WI38 (cell line): Measurements from ENCODE around the gene ISOC2.

Experiments used
- H3K4me3 ChIP-seq: 2 replicates; pipeline ENCODE4 v1.5.1; 2011; ENCODE audit warnings: low read depth, mild to moderate bottlenecking, control low read depth, low read length
- CTCF ChIP-seq: IDR thresholded peaks from 2 replicates; pipeline ENCODE4 v1.5.1; 2012; ENCODE audit warnings: low read depth, mild to moderate bottlenecking, control low read depth, low read length

Gene ISOC2

DNA sequence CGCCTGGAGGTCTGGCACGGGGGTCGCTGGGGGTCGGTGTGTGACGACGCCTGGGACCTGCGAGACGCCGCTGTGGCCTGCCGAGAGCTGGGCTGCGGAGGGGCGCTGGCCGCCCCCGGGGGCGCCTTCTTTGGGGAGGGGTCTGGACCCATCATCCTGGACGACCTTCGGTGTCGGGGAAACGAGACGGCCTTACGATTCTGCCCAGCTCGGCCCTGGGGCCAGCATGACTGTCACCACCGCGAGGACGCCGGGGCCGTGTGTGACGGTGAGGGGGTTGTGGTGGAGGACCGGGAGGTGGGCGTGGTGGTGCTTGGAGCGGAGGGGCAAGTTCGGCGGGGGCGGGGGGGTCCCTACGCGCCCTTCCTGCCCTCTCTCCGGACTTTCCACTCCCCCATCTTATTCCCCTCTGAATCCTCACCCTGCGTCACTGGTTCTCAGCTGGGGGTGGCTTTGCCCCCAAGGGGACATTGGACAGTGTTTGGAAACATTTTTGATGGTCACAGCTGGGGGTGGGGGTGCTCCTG, 32.3 kb upstream of the ISOC2 start:
- H3K4me3 ChIP-seq, result peak overlapping the region; percentile 28
- no peak for TF ChIP-seq CTCF

- H3K4me3 ChIP-seq, result peak overlapping the region; percentile 17; the same call in 1 of the 2 replicates
- TF ChIP-seq CTCF, result no peak
These were observed 31.7 kb upstream of the ISOC2 start for GRCh38 chr19:55493052-55493644.

DNA sequence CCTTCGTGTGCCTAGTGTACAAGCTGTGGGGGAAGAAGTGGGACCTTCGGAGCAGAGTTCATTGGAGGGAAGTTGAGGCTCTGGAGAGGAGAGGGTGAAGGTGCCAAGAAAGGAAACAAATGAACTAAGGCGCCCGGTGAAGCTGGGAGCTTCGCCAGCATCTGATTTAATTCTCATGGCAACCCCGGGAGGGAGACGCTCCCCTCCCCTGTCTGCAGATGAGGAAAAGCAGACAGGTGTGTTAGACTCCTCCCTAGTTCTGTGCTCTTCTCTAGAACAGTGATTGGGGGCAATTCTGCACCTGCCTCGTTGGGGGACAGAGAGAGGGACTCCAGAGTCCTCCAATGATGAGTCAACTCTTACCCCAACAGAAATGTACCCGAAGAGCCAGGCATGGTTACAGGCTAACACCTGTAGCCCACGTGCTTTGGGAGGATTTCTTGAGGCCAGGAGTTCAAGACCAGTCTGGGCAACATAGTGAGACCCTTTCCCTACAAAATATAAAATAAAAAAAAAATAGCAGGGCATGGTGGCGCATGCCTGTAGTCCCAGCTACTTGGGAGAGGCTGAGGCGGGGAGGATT, 31.0 kb upstream of the ISOC2 start:
- TF ChIP-seq CTCF, result no peak
- H3K4me3 ChIP-seq, result no peak overlapping the region

DNA sequence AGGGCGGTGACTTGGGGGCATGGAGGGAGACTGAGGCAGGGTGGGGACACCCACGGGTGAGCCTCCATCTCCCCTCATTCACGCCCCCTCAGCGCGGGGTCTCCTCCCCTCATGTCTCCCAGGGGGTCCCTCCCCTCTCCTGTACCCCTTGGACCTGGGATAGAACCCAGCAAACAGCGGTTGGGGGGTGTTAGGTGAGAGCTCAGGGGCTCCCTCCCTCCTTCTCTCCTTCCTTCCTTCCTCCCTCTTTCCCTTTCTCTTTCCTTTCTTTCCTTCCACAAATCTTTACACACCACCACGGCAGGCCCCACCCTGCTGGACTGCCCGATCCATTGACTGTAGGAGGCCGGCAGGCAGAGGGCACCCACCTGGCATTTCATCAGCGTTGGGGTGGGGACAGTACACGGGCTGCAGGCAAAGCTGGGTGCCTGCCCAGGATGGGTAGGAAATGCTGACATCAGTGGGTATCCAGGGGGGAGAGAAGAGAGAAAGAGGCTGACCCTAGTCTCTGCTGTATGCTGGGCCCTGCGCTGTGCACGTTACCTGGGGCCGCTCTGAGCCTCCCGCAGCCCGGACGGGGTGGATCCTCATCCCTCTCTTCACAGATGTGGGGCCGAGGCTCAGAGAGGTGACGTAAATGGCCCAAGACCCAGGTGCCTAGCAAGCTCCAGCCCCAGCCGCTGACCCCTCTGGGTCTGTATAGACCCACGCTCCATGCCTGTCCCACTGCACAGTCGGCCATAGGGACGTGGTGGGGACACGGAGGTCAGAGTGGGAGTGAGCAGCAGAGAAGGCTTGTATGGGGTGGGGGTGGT, 30.3 kb upstream of the ISOC2 start:
- no peak for TF ChIP-seq CTCF

GRCh38 chr19:55490478-55491432, 29.3 kb upstream of the ISOC2 start:
- no peak for TF ChIP-seq CTCF
- no peak overlapping the region for H3K4me3 ChIP-seq

More for the DNA sequence above, 30.3 kb upstream of the ISOC2 start:
- H3K4me3 ChIP-seq, result no peak overlapping the region

DNA sequence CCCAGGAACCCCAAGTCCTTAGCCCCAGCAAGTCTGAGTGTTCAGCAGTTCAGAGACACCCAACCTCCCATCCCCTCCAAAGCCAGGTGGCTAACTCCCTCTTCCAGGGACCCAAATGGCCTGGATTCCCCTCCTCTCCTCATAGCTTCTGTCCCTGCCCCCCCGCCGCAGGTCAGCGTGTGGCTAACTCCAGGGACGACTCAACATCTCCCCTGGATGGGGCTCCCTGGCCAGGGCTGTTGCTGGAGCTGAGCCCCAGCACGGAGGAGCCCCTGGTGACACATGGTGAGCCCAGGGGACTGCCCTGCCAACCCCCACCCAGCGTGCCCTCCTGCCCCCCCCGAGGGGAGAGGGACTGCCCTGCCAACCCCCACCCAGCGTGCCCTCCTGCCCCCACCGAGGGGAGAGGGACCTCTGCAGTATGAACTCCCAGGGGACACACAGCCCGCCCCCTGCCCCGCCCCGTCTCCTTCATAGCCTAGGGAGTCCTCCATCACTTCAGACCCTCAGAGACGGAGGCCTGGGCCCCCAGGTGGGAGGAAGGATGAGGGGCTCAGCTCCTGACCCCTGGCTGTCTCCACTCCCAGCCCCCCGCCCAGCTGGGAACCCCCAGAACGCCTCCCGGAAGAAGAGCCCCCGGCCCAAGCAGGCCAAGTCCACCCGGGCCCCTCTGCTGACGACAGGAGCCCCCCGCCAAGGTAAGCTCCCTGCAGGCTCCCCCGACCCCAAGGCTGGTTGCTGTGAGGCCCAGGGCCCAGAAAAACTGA, 28.5 kb upstream of the ISOC2 start:
- no peak for TF ChIP-seq CTCF
- H3K4me3 ChIP-seq, result no peak overlapping the region
